AG09309 (cell line): Measurements from ENCODE around the gene ALOXE3.

Experiments used
- DNase-seq: peaks from one replicate; pipeline ENCODE4 v3.0.0-alpha.2; 2010; ENCODE audit warnings: low read depth
- H3K4me3 ChIP-seq: 2 replicates; pipeline ENCODE4 v1.5.1; 2011; ENCODE audit warnings: mild to moderate bottlenecking, low read depth, low read length, moderate library complexity; ENCODE audit not compliant: control insufficient read depth
- CTCF ChIP-seq: IDR thresholded peaks from 2 replicates; pipeline ENCODE4 v1.5.1; 2011; ENCODE audit warnings: mild to moderate bottlenecking, low read depth, low read length, inconsistent platforms; ENCODE audit not compliant: insufficient read depth, control insufficient read depth; ENCODE audit errors: missing control alignments

Gene ALOXE3

GRCh38 chr17:8159459-8160223 lies 41.3 kb upstream of the ALOXE3 start:
- no peak for TF ChIP-seq CTCF
- H3K4me3 ChIP-seq = no peak overlapping the region
- no peak for DNase-seq

- H3K4me3 ChIP-seq = no peak overlapping the region
- no peak for DNase-seq
- no peak for TF ChIP-seq CTCF
Measured at GRCh38 chr17:8159032-8159400, 40.7 kb upstream of the ALOXE3 start.

GRCh38 chr17:8158267-8159031 lies 40.1 kb upstream of the ALOXE3 start:
- no peak overlapping the region for H3K4me3 ChIP-seq
- peak; percentile 84 for TF ChIP-seq CTCF
- no peak for DNase-seq

GRCh38 chr17:8156246-8156992 lies 38.1 kb upstream of the ALOXE3 start:
- H3K4me3 ChIP-seq = peak overlapping the region; percentile 71
- DNase-seq = peak; percentile 100
- TF ChIP-seq CTCF = peak; percentile 4

GRCh38 chr17:8155996-8156245 lies 37.6 kb upstream of the ALOXE3 start:
- no peak for DNase-seq
- peak overlapping the region; percentile 71 for H3K4me3 ChIP-seq
- TF ChIP-seq CTCF = no peak

GRCh38 chr17:8155231-8155995 lies 37.1 kb upstream of the ALOXE3 start:
- no peak for DNase-seq
- H3K4me3 ChIP-seq = peak overlapping the region; percentile 71
- no peak for TF ChIP-seq CTCF
